Measurements from ENCODE around the gene STPG2.

- TF ChIP-seq EP300 (IDR thresholded peaks at IDR 0.05) (no peak), POLR2A (IDR thresholded peaks at IDR 0.05) (no peak)
These were observed 275.7 kb downstream of the STPG2 start for GRCh38 chr4:97867557-97868091.

Measured in ovary (tissue), 1 donor.